HG03342 (cell line): ENCODE measurements around the gene ABCC2.

Experiments used
- ATAC-seq: cut with Tn5 transposase; IDR thresholded peaks from one replicate; pipeline ENCODE4 v1.9.1; 2021; ENCODE audit warnings: mild to moderate bottlenecking, moderate library complexity; ENCODE audit not compliant: unreplicated experiment

The ABCC2 gene

GRCh38 chr10:99770408-99771045 lies 11.9 kb upstream of the ABCC2 start:
- no peak for ATAC-seq

- no peak for ATAC-seq
Measured at GRCh38 chr10:99775850-99776249, 6.6 kb upstream of the ABCC2 start.

GRCh38 chr10:99777918-99778714 lies 4.3 kb upstream of the ABCC2 start:
- no peak for ATAC-seq

- ATAC-seq = no peak
Measured at GRCh38 chr10:99779335-99779734, 3.1 kb upstream of the ABCC2 start.

- ATAC-seq = no peak
Measured at GRCh38 chr10:99781734-99782429, 558 bp upstream of the ABCC2 start.

GRCh38 chr10:99784016-99784726 lies 1.7 kb downstream of the ABCC2 start:
- no peak for ATAC-seq

- ATAC-seq = no peak
Measured at GRCh38 chr10:99784727-99785441, 2.4 kb downstream of the ABCC2 start.

GRCh38 chr10:99785646-99786045 lies 3.2 kb downstream of the ABCC2 start:
- no peak for ATAC-seq

GRCh38 chr10:99787311-99787710 lies 4.9 kb downstream of the ABCC2 start:
- ATAC-seq = no peak

- ATAC-seq = no peak
Measured at GRCh38 chr10:99787782-99788445, 5.5 kb downstream of the ABCC2 start.

GRCh38 chr10:99788598-99789256 lies 6.3 kb downstream of the ABCC2 start:
- ATAC-seq = no peak

- no peak for ATAC-seq
Measured at GRCh38 chr10:99791831-99792230, 9.4 kb downstream of the ABCC2 start.

GRCh38 chr10:99793819-99794218 lies 11.4 kb downstream of the ABCC2 start:
- no peak for ATAC-seq

- no peak for ATAC-seq
Measured at GRCh38 chr10:99796928-99797327, 14.5 kb downstream of the ABCC2 start.

GRCh38 chr10:99798031-99798430 lies 15.6 kb downstream of the ABCC2 start:
- ATAC-seq = no peak

GRCh38 chr10:99798920-99799319 lies 16.5 kb downstream of the ABCC2 start:
- ATAC-seq = no peak

GRCh38 chr10:99799613-99800012 lies 17.2 kb downstream of the ABCC2 start:
- ATAC-seq = no peak

- ATAC-seq = no peak
Measured at GRCh38 chr10:99804471-99804870, 22.0 kb downstream of the ABCC2 start.

- no peak for ATAC-seq
Measured at GRCh38 chr10:99805190-99805589, 22.8 kb downstream of the ABCC2 start.

- ATAC-seq = no peak
Measured at GRCh38 chr10:99806091-99806490, 23.7 kb downstream of the ABCC2 start.
